Panc1 (cell line): ENCODE results near the gene PCSK2. TPM values are rescaled to one million over a fixed set of nuclear protein-coding genes. Genes with fewer than 3 reads are reported as not detected.

ENCODE experiments used
- ATAC-seq: fragments of 200-7000 bp; cut with Tn5 transposase; 2 replicates; pipeline ENCODE4 v1.9.1; 2020; ENCODE audit warnings: mild to moderate bottlenecking, moderate library complexity
- BruUV-seq: library from RNA; stranded (reverse); fragments of 400-500 nt; replicated peaks from 2 replicates; lab custom pipeline; 2021; lab: Mats Ljungman, UMichigan
- CTCF ChIA-PET: fragments of 300-600 bp; sonication (Branson Sonifier 250); formaldehyde crosslinking; loops from one replicate; lab custom pipeline; 2022; ENCODE audit warnings: antibody characterized with exemption; lab: Charles Lee
- POLR2A ChIA-PET: fragments of 300-600 bp; sonication (Branson Sonifier 250); formaldehyde crosslinking; loops from one replicate; lab custom pipeline; 2022; ENCODE audit warnings: antibody characterized with exemption; lab: Charles Lee
- DNase-seq: peaks from one replicate; pipeline ENCODE4 v3.0.0-alpha.2; 2010; ENCODE audit warnings: low read depth, low spot score
- H3K27ac ChIP-seq: 2 replicates; pipeline ENCODE4 v1.5.1; 2011; ENCODE audit warnings: mild to moderate bottlenecking, low read length, inconsistent platforms
- H3K27me3 ChIP-seq: fragments of 200-500 bp; sonication (Bioruptor generic); 2 replicates; pipeline ENCODE4 v1.6.0; 2014; ENCODE audit warnings: low read length, inconsistent platforms; ENCODE audit not compliant: control insufficient read depth, insufficient read depth
- H3K36me3 ChIP-seq: fragments of 200-500 bp; sonication (Bioruptor generic); 2 replicates; pipeline ENCODE4 v1.5.1; 2014; ENCODE audit warnings: inconsistent platforms, mild to moderate bottlenecking, low read length, moderate library complexity; ENCODE audit not compliant: control insufficient read depth, insufficient read depth
- H3K4me1 ChIP-seq: 2 replicates; pipeline ENCODE4 v1.5.1; 2011; ENCODE audit warnings: inconsistent platforms, mild to moderate bottlenecking, low read length, moderate library complexity; ENCODE audit not compliant: control insufficient read depth, insufficient read depth
- H3K4me3 ChIP-seq, 2 experiments: 2 replicates each; pipeline ENCODE4 v1.5.1; 2011 to 2012; ENCODE audit warnings: low read depth in 2 of 2, low read length in 2 of 2, mild to moderate bottlenecking in 2 of 2, inconsistent platforms in 1 of 2, moderate library complexity in 1 of 2
- H3K9me3 ChIP-seq: fragments of 200-500 bp; sonication (Bioruptor generic); 2 replicates; pipeline ENCODE4 v1.5.1; 2014; ENCODE audit warnings: low read depth, mild to moderate bottlenecking, inconsistent platforms, low read length, moderate library complexity; ENCODE audit not compliant: control insufficient read depth, insufficient read depth
- POLR2AphosphoS5 ChIP-seq: IDR thresholded peaks from 2 replicates; pipeline ENCODE4 v1.6.1; 2012; ENCODE audit warnings: mild to moderate bottlenecking, low read depth, low read length, moderate library complexity
- REST ChIP-seq, 2 experiments: IDR thresholded peaks; 2 replicates each; pipeline ENCODE4 v1.6.1; 2011 to 2012; ENCODE audit warnings: low read depth in 2 of 2, control low read depth in 1 of 2, low read length in 1 of 2, mild to moderate bottlenecking in 1 of 2, moderate library complexity in 1 of 2; ENCODE audit not compliant: insufficient read depth in 1 of 2
- SIN3A ChIP-seq: IDR thresholded peaks from 2 replicates; pipeline ENCODE4 v1.6.1; 2012; ENCODE audit warnings: low read depth, mild to moderate bottlenecking, low read length, moderate library complexity, borderline replicate concordance; ENCODE audit not compliant: insufficient read depth
- TCF7L2 ChIP-seq: IDR thresholded peaks from 2 replicates; pipeline ENCODE4 v1.6.1; 2011; ENCODE audit warnings: mild to moderate bottlenecking, low read depth, low read length, inconsistent platforms
- in situ Hi-C: cut with HindIII; loops from 2 replicates; pipeline ENCODE4 v1.10.0; 2016; ENCODE audit warnings: low sequenced_read_pairs, low pct_unique_long_range_greater_than_20kb
- intact Hi-C: fragments of 100-400 bp; cut with micrococcal nuclease; formaldehyde crosslinking; loops from one replicate; pipeline ENCODE4 v1.10.0; 2022; ENCODE audit not compliant: unreplicated experiment
- total RNA-seq: library from RNA; stranded (reverse); gene quantifications from one replicate; pipeline ENCODE4 v1.2.1, GENCODE V29; 2021; ENCODE audit not compliant: unreplicated experiment
- TF ChIP-seq, protein P1 (sequence below): fragments of 450-650 bp; IDR thresholded peaks from 2 replicates; pipeline ENCODE4 v1.5.1; 2017; ENCODE audit warnings: mild to moderate bottlenecking

PCSK2 gene
- total RNA-seq, 1 experiment from 2014 or later, result not detected

GRCh38 chr20:17376031-17376430, 149.2 kb downstream of the PCSK2 start:
- H3K27ac ChIP-seq, result no peak overlapping the region
- no peaks in the 10 kb centered on the region for H3K27me3 ChIP-seq
- no peak for ATAC-seq
- ChIA-PET POLR2A (no interaction called here), CTCF (no interaction called here)
- in situ Hi-C loops (no loop called here), intact Hi-C loops (no loop called here)
- H3K36me3 ChIP-seq, result no peaks in the 10 kb centered on the region
- no peak for DNase-seq
- H3K4me1 ChIP-seq, result no peaks in the 10 kb centered on the region
- no peaks in the 10 kb centered on the region for H3K9me3 ChIP-seq
- TF ChIP-seq, protein P1, sequence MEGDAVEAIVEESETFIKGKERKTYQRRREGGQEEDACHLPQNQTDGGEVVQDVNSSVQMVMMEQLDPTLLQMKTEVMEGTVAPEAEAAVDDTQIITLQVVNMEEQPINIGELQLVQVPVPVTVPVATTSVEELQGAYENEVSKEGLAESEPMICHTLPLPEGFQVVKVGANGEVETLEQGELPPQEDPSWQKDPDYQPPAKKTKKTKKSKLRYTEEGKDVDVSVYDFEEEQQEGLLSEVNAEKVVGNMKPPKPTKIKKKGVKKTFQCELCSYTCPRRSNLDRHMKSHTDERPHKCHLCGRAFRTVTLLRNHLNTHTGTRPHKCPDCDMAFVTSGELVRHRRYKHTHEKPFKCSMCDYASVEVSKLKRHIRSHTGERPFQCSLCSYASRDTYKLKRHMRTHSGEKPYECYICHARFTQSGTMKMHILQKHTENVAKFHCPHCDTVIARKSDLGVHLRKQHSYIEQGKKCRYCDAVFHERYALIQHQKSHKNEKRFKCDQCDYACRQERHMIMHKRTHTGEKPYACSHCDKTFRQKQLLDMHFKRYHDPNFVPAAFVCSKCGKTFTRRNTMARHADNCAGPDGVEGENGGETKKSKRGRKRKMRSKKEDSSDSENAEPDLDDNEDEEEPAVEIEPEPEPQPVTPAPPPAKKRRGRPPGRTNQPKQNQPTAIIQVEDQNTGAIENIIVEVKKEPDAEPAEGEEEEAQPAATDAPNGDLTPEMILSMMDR, result no peak
- TF ChIP-seq POLR2AphosphoS5, result no peak
- no peak for TF ChIP-seq TCF7L2
- H3K4me3 ChIP-seq, result no peak overlapping the region
- BruUV-seq, result no TSS peak

GRCh38 chr20:17377231-17377630, 150.4 kb downstream of the PCSK2 start:
- DNase-seq (no peak), ATAC-seq (no peak)
- intact Hi-C loops, result no loop called here
- no peak overlapping the region for H3K27ac ChIP-seq
- no peaks in the 10 kb centered on the region for H3K36me3 ChIP-seq
- no peaks in the 10 kb centered on the region for H3K4me1 ChIP-seq
- no peaks in the 10 kb centered on the region for H3K27me3 ChIP-seq
- no peak overlapping the region for H3K4me3 ChIP-seq
- no peaks in the 10 kb centered on the region for H3K9me3 ChIP-seq
- no peak for TF ChIP-seq POLR2AphosphoS5
- no peak for TF ChIP-seq TCF7L2
- no peak for TF ChIP-seq SIN3A
- no peak for TF ChIP-seq REST (IDR thresholded peaks at IDR 0.05; ENCODE audit: insufficient read depth in 1 of 2, low read depth in 2 of 2, low read length in 1 of 2)
- TF ChIP-seq, protein P1, result no peak
- in situ Hi-C loops, result no loop called here
- POLR2A ChIA-PET, result no interaction called here
- CTCF ChIA-PET, result no interaction called here
- no TSS peak for BruUV-seq
